ENCODE data around the gene DOLK. TPM values are rescaled to one million over a fixed set of nuclear protein-coding genes. Genes with fewer than 3 reads are reported as not detected.

The DOLK gene
- total and polyA plus RNA-seq, 2 of the 4 experiments (the other 2 are of a cell fraction): 23.2 to 30.8 TPM

DNA sequence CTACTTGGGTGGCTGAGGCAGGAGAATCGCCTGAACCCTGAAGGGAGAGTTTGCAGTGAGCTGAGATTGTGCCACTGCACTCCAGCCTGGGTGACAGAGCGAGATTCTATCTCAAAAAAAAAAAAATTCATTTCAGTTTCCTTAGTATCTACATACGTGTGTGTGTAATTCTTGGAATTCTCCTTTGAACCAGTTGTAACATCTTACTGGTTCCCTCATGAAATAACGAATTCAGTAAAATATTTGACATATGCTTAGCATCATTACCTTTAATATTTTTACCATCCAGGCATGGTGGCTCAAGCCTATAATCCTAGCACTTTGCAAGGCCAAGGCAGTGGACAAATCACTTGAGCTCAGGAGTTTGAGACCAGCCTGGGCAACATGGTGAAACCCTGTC lies 17.8 kb downstream of the DOLK start:
- H3K18ac ChIP-seq (ENCODE audit: low read depth, low read length): no peak overlapping the region
- ATAC-seq (ENCODE audit: low read depth) (no peak), DNase-seq (no peak)
- no peaks in the 10 kb centered on the region for H3K4me1 ChIP-seq (ENCODE audit: control insufficient read depth, insufficient read depth, low read length)
- H3K4me3 ChIP-seq (ENCODE audit: insufficient read depth, low read depth, low read length): no peak overlapping the region
- H3K9ac ChIP-seq (ENCODE audit: low read depth, low read length): no peak overlapping the region
- dilution Hi-C loops (cut with HindIII; ENCODE audit: low sequenced_read_pairs, unreplicated experiment): no loop called here
- no peak overlapping the region for H2BK120ac ChIP-seq (ENCODE audit: low read depth, low read length)
- no peaks in the 10 kb centered on the region for H3K9me1 ChIP-seq (ENCODE audit: insufficient read depth, low read length)
- TF ChIP-seq BHLHE40 (IDR thresholded peaks at IDR 0.05; ENCODE audit: low read depth, low read length) (no peak), SMC3 (IDR thresholded peaks at IDR 0.05; ENCODE audit: low read depth, low read length) (no peak), RFX5 (IDR thresholded peaks at IDR 0.05; ENCODE audit: low read depth, low read length) (no peak), POLR2A (IDR thresholded peaks at IDR 0.05; ENCODE audit: low read depth, low read length) (no peak), RAD21 (IDR thresholded peaks at IDR 0.05; ENCODE audit: low read length) (no peak), FOS (IDR thresholded peaks at IDR 0.05; ENCODE audit: low read depth, low read length) (no peak), MAZ (IDR thresholded peaks at IDR 0.05; ENCODE audit: borderline replicate concordance, low read depth, low read length) (no peak)
- TF ChIP-seq, protein P1, sequence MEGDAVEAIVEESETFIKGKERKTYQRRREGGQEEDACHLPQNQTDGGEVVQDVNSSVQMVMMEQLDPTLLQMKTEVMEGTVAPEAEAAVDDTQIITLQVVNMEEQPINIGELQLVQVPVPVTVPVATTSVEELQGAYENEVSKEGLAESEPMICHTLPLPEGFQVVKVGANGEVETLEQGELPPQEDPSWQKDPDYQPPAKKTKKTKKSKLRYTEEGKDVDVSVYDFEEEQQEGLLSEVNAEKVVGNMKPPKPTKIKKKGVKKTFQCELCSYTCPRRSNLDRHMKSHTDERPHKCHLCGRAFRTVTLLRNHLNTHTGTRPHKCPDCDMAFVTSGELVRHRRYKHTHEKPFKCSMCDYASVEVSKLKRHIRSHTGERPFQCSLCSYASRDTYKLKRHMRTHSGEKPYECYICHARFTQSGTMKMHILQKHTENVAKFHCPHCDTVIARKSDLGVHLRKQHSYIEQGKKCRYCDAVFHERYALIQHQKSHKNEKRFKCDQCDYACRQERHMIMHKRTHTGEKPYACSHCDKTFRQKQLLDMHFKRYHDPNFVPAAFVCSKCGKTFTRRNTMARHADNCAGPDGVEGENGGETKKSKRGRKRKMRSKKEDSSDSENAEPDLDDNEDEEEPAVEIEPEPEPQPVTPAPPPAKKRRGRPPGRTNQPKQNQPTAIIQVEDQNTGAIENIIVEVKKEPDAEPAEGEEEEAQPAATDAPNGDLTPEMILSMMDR (conservative IDR thresholded peaks at IDR 0.05; ENCODE audit: low read depth, low read length): no peak
- H2AFZ ChIP-seq (replicated peaks; ENCODE audit: low read length, poor library complexity): no peak overlapping the region
- H3K23ac ChIP-seq (ENCODE audit: low read depth, low read length): no peak overlapping the region
- H4K5ac ChIP-seq (ENCODE audit: low read depth, low read length): no peak overlapping the region
- H4K91ac ChIP-seq (ENCODE audit: insufficient read depth, low read depth, low read length): no peak overlapping the region
- H2BK20ac ChIP-seq (ENCODE audit: low read depth, low read length): no peak overlapping the region
- no peaks in the 10 kb centered on the region for H3K79me1 ChIP-seq (ENCODE audit: low read depth in 1 of 2, low read length in 2 of 2)
- H2AK9ac ChIP-seq (replicated peaks; ENCODE audit: low read depth, low read length, poor library complexity): no peak overlapping the region
- no peak overlapping the region for H3K4me2 ChIP-seq (ENCODE audit: low read depth, low read length)
- CTCF ChIA-PET: interaction anchor here (1.5 to 2.0 kb wide), 2 partner anchors 10 to 66 kb away, joined by 6 to 8 read pairs; no protein-coding TSS in a partner anchor
- POLR2A ChIA-PET (ENCODE audit: unreplicated experiment): interaction anchor here (0.6 kb wide), 1 partner anchor 30 kb away, joined by 4 read pairs; no protein-coding TSS in a partner anchor
- no peak overlapping the region for H3K56ac ChIP-seq (ENCODE audit: extremely low read depth, insufficient read depth, low read length)
- intact Hi-C loops (cut with micrococcal nuclease): loop anchor here (2.0 kb wide), 1 partner anchor 295 kb away; no protein-coding TSS in a partner anchor
- H3K27me3 ChIP-seq (ENCODE audit: control insufficient read depth, insufficient read depth, low read length): no peaks in the 10 kb centered on the region
- in situ Hi-C loops (cut with MboI; ENCODE audit: low sequenced_read_pairs): loop anchor here (5.0 kb wide), 1 partner anchor 62 kb away; no protein-coding TSS in a partner anchor
- H4K8ac ChIP-seq (ENCODE audit: low read depth in 2 of 2, low read length in 2 of 2): no peak overlapping the region
- no peak overlapping the region for H2AK5ac ChIP-seq (ENCODE audit: low read depth, low read length)
- H2BK15ac ChIP-seq (ENCODE audit: low read depth, low read length): no peak overlapping the region
- H2BK5ac ChIP-seq (ENCODE audit: low read depth, low read length, poor library complexity, severe bottlenecking): no peak overlapping the region
- H3K27ac ChIP-seq (ENCODE audit: insufficient read depth, low read length): no peak overlapping the region
- H3K14ac ChIP-seq (replicated peaks; ENCODE audit: low read depth, low read length): no peak overlapping the region
- no peaks in the 10 kb centered on the region for H4K20me1 ChIP-seq (ENCODE audit: insufficient read depth, low read length)
- WGBS, 2 experiments (ENCODE audit: extremely low coverage in 2 of 2, insufficient read length in 1 of 2): 71% methylated on average over 1 of the region's 4 CpGs; no CpG with 5 or more reads in 1 of the 2 experiments
- no peak overlapping the region for H3K4ac ChIP-seq (ENCODE audit: low read depth, low read length)
- H3K9me3 ChIP-seq (ENCODE audit: control insufficient read depth, insufficient read depth, low read length): no peaks in the 10 kb centered on the region
- no peaks in the 10 kb centered on the region for H3K36me3 ChIP-seq (ENCODE audit: control insufficient read depth, insufficient read depth, low read length)
- no TSS peak for BruUV-seq (replicated peaks)

All from IMR-90 (cell line).